GM12874 (cell line): ENCODE measurements around the gene LIN7B.

ENCODE experiments used
- CTCF ChIP-seq: IDR thresholded peaks from 2 replicates; pipeline ENCODE4 v1.5.1; 2011; ENCODE audit warnings: low read depth, mild to moderate bottlenecking, control low read depth, low read length, moderate library complexity; ENCODE audit not compliant: insufficient read depth

Gene LIN7B

GRCh38 chr19:49097453-49098288, 16.5 kb upstream of the LIN7B start:
- TF ChIP-seq CTCF, result peak; percentile 98

GRCh38 chr19:49098795-49099194, 15.4 kb upstream of the LIN7B start:
- TF ChIP-seq CTCF, result no peak

- TF ChIP-seq CTCF, result no peak
These were observed 13.0 kb upstream of the LIN7B start for GRCh38 chr19:49101160-49101559.

GRCh38 chr19:49102303-49102702, 11.9 kb upstream of the LIN7B start:
- no peak for TF ChIP-seq CTCF

- TF ChIP-seq CTCF, result no peak
These were observed 10.7 kb upstream of the LIN7B start for GRCh38 chr19:49103331-49104085.

GRCh38 chr19:49104229-49104864, 9.8 kb upstream of the LIN7B start:
- TF ChIP-seq CTCF, result no peak

GRCh38 chr19:49106648-49107135, 7.5 kb upstream of the LIN7B start:
- TF ChIP-seq CTCF, result peak; percentile 86
